Neural cell (in vitro differentiated cells): Measurements from ENCODE around the gene PDZRN3.

Experiments used
- CTCF ChIP-seq: fragments of 450-650 bp; IDR thresholded peaks from 2 replicates; pipeline ENCODE4 v1.5.1; 2014; ENCODE audit warnings: antibody characterized with exemption, mild to moderate bottlenecking, moderate library complexity; ENCODE audit not compliant: poor library complexity, severe bottlenecking
- EP300 ChIP-seq: fragments of 450-650 bp; conservative IDR thresholded peaks from 2 replicates; pipeline ENCODE4 v1.6.1; 2014; ENCODE audit warnings: antibody characterized with exemption, mild to moderate bottlenecking, moderate library complexity; ENCODE audit not compliant: poor library complexity, severe bottlenecking
- EZH2 ChIP-seq: fragments of 200-600, 300-800 bp; shearing (Covaris generic), sonication (generic); IDR thresholded peaks from 2 replicates; pipeline ENCODE4 v1.6.1; 2014; ENCODE audit warnings: antibody characterized with exemption, low read length, borderline replicate concordance, mild to moderate bottlenecking; ENCODE audit not compliant: insufficient read depth, poor library complexity, severe bottlenecking
- SMC3 ChIP-seq: fragments of 450-650 bp; conservative IDR thresholded peaks from 2 replicates; pipeline ENCODE4 v1.6.1; 2014; ENCODE audit warnings: antibody characterized with exemption, mild to moderate bottlenecking, moderate library complexity; ENCODE audit not compliant: poor library complexity
- TAF1 ChIP-seq: IDR thresholded peaks from 2 replicates; pipeline ENCODE4 v1.6.1; 2012; ENCODE audit warnings: low read depth

GRCh38 chr3:73530022-73530396, 94.7 kb downstream of the PDZRN3 start:
- TF ChIP-seq EZH2 (no peak), TAF1 (no peak), SMC3 (no peak), CTCF (no peak), EP300 (no peak)
